ENCODE results near the gene ZNF646. TPM values are rescaled to one million over a fixed set of nuclear protein-coding genes. Genes with fewer than 3 reads are reported as not detected.

Gene ZNF646
- polyA plus RNA-seq, 3 donors: 0.46 to 6.5 (median 3.0) TPM

DNA sequence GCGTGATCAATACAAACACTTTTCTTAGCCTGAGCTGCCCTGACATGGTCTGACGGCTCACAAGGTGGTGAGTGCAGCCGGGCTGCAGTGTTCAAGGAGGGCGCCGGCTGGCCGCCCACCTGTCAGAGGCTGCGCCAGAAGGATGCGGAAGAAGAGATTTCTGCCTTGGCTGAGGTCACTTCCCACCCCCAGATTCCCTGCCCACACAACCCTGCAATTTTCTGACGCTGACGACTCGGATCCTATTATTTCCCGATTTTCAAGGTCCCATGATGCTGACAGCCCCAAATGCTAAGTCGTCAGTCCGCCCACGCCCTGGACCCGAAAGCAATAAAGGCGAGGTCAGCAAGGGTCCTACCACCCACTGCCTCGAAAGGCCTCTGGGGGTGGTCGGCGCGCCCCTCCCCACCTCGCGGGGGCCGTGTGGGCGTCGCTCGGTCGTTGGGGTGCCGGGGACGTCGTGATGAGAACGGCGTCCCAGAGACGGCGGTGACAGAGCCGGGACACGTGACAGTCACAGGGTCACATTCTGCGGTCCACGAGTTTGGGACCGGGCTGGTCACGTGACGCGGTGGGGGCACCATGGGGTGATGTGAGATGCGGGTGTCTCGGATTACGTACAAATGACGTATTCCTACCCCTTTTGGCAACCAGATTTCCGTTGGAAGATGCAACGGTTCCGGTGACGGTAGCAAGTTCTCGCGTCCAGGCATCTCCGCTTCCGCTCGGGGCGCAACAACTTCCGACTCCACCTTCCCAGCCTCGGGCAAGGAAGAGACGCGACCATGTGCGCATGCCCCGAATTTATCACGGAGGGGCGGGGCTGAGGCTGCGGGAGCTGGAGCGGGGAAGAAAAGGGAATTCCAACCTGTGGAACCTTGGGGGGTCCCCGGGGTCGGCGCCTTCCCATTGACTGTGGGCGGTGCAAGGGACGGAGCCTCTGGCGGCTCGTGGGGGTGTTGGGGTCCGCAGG, 41.2 kb upstream of the ZNF646 start, which contains the start of gene STX4:
Gene STX4 (plus strand): TSS at position 823 of the 973 bp plus-strand sequence. CDS start 248 bp downstream, outside the sequence.
- peaks cover 22% of the 10 kb centered on the region for H4K20me1 ChIP-seq (ENCODE audit: insufficient read depth, low read length)
- H3K4me3 ChIP-seq (replicated peaks in 1 of 3; ENCODE audit: low read depth in 2 of 3, low read length in 3 of 3): peak within 1 kb of the TSS; percentile 52 to 96 (median 70)
- no peaks in the 10 kb centered on the region for H3K27me3 ChIP-seq (ENCODE audit: control insufficient read depth in 2 of 2, insufficient read depth in 2 of 2, low read length in 2 of 2)
- no peak for TF ChIP-seq CTCF (IDR thresholded peaks at IDR 0.05)
- H3K79me2 ChIP-seq (ENCODE audit: insufficient read depth, low read length): peaks cover 27% of the 10 kb centered on the region
- peaks cover 34% of the 10 kb centered on the region for H3K4me1 Mint-ChIP-seq
- H3K27ac Mint-ChIP-seq: peak within 1 kb of the TSS; percentile 97 to 99 (median 99)
- peak within 1 kb of the TSS; percentile 85 for H3K4me2 ChIP-seq (replicated peaks; ENCODE audit: extremely low read depth, low read length, poor library complexity, severe bottlenecking)
- peak within 1 kb of the TSS; percentile 97 to 100 for H3K27ac ChIP-seq (ENCODE audit: low read depth in 1 of 2, low read length in 2 of 2)
- H3K4me3 Mint-ChIP-seq: peak within 1 kb of the TSS; percentile 94 to 95
- peaks cover 38 to 45% of the 10 kb centered on the region in 2 donors for H3K4me1 ChIP-seq (ENCODE audit: control insufficient read depth in 1 of 2, insufficient read depth in 2 of 2, low read length in 2 of 2)
- peak; percentile 100 for DNase-seq
- H3K36me3 ChIP-seq (replicated peaks in 1 of 2; ENCODE audit: control insufficient read depth in 1 of 2, insufficient read depth in 2 of 2, low read length in 2 of 2): peaks cover 9 to 12% of the 10 kb centered on the region in 2 donors
- WGBS (ENCODE audit: insufficient coverage): under 1% methylated on average over 64 of the region's 75 CpGs
- H3K9ac ChIP-seq (ENCODE audit: insufficient read depth, low read length, poor library complexity, severe bottlenecking): peak within 1 kb of the TSS; percentile 92
- H3K36me3 Mint-ChIP-seq: peaks cover 17 to 19% of the 10 kb centered on the region in 2 donors
- peaks cover 0 to 2% (median 0%) of the 10 kb centered on the region in 7 donors for H3K9me3 Mint-ChIP-seq
- H3K27me3 Mint-ChIP-seq (ENCODE audit: low read depth in 3 of 3): peaks cover 0 to 3% (median 2%) of the 10 kb centered on the region in 3 donors
- intact Hi-C loops (cut with micrococcal nuclease): loop anchor here (1.0 to 5.0 kb wide), 5 partner anchors 36 to 834 kb away; partner anchors contain the start of genes VKORC1 (in 1 of the 2), ZNF646 (in 1 of the 2) and ZNF668 (in 1 of the 2)
- H3K9me3 ChIP-seq (replicated peaks in 1 of 2; ENCODE audit: control insufficient read depth in 1 of 2, insufficient read depth in 1 of 2, low read length in 2 of 2): no peaks in the 10 kb centered on the region
- peak within 1 kb of the TSS; percentile 73 for H2AFZ ChIP-seq (ENCODE audit: insufficient read depth, low read depth, low read length, poor library complexity, severe bottlenecking)
